Measurements from ENCODE around the gene OSBP2.
"Not testable (repeated sequence)": the region's sequence is repeated elsewhere in the genome, so short reads cannot be mapped to it uniquely, and the experiment has no call there.

Gene OSBP2

DNA sequence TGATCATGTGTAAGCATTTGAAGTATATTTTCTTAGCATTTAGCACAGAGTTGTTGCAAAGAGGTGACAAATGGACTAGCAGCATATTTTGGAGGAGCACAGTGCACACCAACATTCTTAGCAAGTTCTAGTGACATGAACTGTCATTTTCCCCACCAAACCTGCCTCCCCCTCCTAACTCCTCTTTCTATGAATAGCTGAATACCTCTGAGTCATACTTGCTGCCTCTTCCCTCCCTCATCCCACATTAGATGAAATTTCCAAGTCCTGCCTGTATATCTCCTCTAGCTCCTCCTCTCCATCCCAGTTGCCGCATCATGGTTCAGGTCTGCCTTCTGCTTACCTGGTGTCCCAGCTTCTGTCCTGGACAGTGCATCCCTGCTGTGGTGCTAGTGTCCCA, 7.2 kb downstream of the OSBP2 start:
- no peak overlapping the region for H3K9ac ChIP-seq (ENCODE audit: low read depth, low read length)
- H3K4me3 ChIP-seq (ENCODE audit: low read length) = no peak overlapping the region
- H3K9me3 ChIP-seq (ENCODE audit: insufficient read depth, low read depth, low read length) = no peaks in the 10 kb centered on the region
- H3K36me3 ChIP-seq (ENCODE audit: insufficient read depth, low read depth, low read length) = no peaks in the 10 kb centered on the region
- no peak overlapping the region for H3K27ac ChIP-seq (ENCODE audit: low read length)
- H3K4me1 ChIP-seq (ENCODE audit: insufficient read depth, low read length) = peaks cover 7% of the 10 kb centered on the region; the same call in 1 of the 2 replicates
- peaks cover 2% of the 10 kb centered on the region; the same call in 1 of the 2 replicates for H3K27me3 ChIP-seq (ENCODE audit: insufficient read depth, low read length)

- no peaks in the 10 kb centered on the region for H3K36me3 ChIP-seq (ENCODE audit: insufficient read depth, low read depth, low read length)
- H3K27me3 ChIP-seq (ENCODE audit: insufficient read depth, low read length) = no peaks in the 10 kb centered on the region
- H3K9ac ChIP-seq (ENCODE audit: low read depth, low read length) = no peak overlapping the region
- no peak overlapping the region for H3K4me3 ChIP-seq (ENCODE audit: low read length)
- no peaks in the 10 kb centered on the region for H3K9me3 ChIP-seq (ENCODE audit: insufficient read depth, low read depth, low read length)
- no peak overlapping the region for H3K27ac ChIP-seq (ENCODE audit: low read length)
- H3K4me1 ChIP-seq (ENCODE audit: insufficient read depth, low read length) = peaks cover 7% of the 10 kb centered on the region; the same call in 1 of the 2 replicates
These were observed 8.2 kb downstream of the OSBP2 start for GRCh38 chr22:30702856-30703255.

GRCh38 chr22:30704978-30705377, 10.3 kb downstream of the OSBP2 start:
- H3K27me3 ChIP-seq (ENCODE audit: insufficient read depth, low read length) = no peaks in the 10 kb centered on the region
- H3K9ac ChIP-seq (ENCODE audit: low read depth, low read length) = no peak overlapping the region
- no peak overlapping the region for H3K4me3 ChIP-seq (ENCODE audit: low read length)
- H3K36me3 ChIP-seq (ENCODE audit: insufficient read depth, low read depth, low read length) = no peaks in the 10 kb centered on the region
- H3K4me1 ChIP-seq (ENCODE audit: insufficient read depth, low read length) = peaks cover 7% of the 10 kb centered on the region; the same call in 1 of the 2 replicates
- no peak overlapping the region for H3K27ac ChIP-seq (ENCODE audit: low read length)
- no peaks in the 10 kb centered on the region for H3K9me3 ChIP-seq (ENCODE audit: insufficient read depth, low read depth, low read length)

DNA sequence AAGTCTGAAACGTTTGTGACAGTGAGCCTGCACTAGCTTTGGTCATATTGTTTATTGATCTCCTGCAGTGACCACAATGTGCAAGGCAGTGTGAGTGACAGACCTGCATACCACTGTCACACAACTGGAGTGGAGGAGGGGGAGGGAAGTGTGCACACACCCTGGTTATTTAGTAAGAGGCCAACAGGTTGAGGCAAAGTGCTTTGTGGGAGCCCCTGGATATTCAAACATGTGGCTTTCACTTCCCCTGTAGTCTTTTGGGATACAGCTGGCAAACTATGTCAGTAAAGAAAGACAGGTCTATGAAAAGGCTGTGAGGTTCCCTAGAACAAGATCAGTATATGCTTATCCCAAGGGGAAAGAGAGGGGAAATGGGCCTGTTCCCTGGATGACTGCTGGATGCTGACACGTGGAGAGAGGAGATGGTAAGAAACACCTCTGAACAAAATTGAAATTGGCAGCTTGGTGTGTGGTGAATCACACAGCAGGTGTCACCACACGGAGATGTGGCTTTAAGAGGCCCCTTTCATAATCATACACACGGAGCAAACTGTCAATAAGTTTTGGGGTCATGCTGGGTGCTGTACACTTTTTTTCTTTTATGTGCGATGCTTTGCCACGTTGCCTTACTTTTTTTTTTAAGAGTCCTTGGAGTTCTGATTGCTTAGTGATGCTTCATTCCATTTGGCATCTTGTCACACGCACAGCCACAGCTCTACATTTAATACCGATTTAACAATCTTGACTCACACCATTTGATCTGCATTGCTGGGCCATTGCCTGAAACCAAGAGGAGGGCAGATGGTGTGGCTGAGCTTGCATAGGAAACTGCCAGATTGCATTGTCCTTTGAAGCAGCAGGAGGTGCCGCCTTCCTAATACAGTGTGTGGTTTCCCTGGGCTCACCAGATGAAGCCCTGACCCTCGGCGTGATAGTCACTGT, 11.3 kb downstream of the OSBP2 start:
- Histone ChIP-seq H3K9me3 (ENCODE audit: insufficient read depth, low read depth, low read length) (no peaks in the 10 kb centered on the region), H3K4me1 (ENCODE audit: insufficient read depth, low read length) (peaks cover 7% of the 10 kb centered on the region; the same call in 1 of the 2 replicates), H3K27me3 (ENCODE audit: insufficient read depth, low read length) (no peaks in the 10 kb centered on the region), H3K27ac (ENCODE audit: low read length) (no peak overlapping the region), H3K4me3 (ENCODE audit: low read length) (no peak overlapping the region), H3K36me3 (ENCODE audit: insufficient read depth, low read depth, low read length) (no peaks in the 10 kb centered on the region), H3K9ac (ENCODE audit: low read depth, low read length) (no peak overlapping the region)

DNA sequence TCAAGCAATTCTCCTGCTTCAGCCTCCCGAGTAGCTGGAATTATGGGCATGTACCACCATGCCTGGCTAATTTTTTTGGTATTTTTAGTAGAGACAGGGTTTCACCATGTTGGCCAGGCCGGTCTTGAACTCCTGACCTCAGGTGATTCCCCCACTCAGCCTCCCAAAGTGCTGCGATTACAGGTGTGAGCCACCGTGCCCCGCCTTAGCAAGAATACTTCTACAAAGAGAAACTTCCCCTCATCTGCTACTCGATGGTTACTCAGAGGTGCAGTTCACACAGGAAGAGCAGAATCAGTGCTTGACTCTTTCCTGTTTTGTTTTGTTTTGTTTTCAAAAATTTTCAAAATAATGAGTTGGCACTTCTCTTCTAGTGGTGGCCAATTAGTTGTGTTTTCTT, 15.3 kb downstream of the OSBP2 start:
- not testable (repeated sequence) for H3K27me3 ChIP-seq (ENCODE audit: insufficient read depth, low read length); H3K9me3 ChIP-seq (ENCODE audit: insufficient read depth, low read depth, low read length); H3K4me3 ChIP-seq (ENCODE audit: low read length); H3K27ac ChIP-seq (ENCODE audit: low read length); H3K36me3 ChIP-seq (ENCODE audit: insufficient read depth, low read depth, low read length); H3K9ac ChIP-seq (ENCODE audit: low read depth, low read length); H3K4me1 ChIP-seq (ENCODE audit: insufficient read depth, low read length)

DNA sequence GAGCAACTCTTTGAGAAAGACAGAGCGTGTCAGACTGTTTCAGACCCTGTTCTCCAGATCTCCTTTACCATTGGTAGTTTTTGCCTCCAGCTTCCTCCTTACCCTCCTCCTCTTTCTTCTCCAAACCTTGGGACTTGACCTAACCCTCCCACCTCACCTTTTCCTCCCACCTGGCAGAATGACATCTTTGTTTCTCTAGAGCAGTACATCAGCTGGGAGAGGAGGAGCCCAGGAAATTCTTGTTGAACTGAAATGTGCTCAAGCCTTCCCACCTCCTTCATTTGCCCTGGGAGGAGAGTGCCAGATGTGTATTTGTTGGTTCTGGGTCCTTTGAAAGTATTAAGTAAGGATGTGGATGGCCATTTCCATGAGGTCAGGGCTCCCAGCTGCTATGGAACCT, 17.4 kb downstream of the OSBP2 start:
- Histone ChIP-seq H3K4me1 (ENCODE audit: insufficient read depth, low read length) (no peaks in the 10 kb centered on the region), H3K27ac (ENCODE audit: low read length) (no peak overlapping the region), H3K27me3 (ENCODE audit: insufficient read depth, low read length) (no peaks in the 10 kb centered on the region), H3K4me3 (ENCODE audit: low read length) (no peak overlapping the region), H3K9ac (ENCODE audit: low read depth, low read length) (no peak overlapping the region), H3K36me3 (ENCODE audit: insufficient read depth, low read depth, low read length) (no peaks in the 10 kb centered on the region), H3K9me3 (ENCODE audit: insufficient read depth, low read depth, low read length) (no peaks in the 10 kb centered on the region)

DNA sequence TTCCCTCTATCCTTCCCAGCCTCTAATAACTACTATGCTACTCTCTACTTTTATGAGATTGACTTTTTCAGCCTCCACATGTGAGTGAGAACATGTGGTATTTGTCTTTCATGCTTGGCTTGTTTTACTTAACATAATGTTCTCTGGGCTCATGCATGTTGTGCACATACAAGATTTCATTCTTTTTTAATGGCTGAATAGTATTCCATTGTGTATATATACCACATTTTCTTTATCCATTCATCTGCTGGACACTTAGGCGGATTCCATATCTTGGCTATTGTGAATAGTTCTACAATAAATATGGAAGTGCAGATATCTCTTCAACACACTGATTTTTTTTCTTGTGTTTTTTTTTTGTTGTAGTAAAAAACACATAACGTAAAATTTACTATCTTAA, 19.4 kb downstream of the OSBP2 start:
- no peaks in the 10 kb centered on the region for H3K36me3 ChIP-seq (ENCODE audit: insufficient read depth, low read depth, low read length)
- no peak overlapping the region for H3K4me3 ChIP-seq (ENCODE audit: low read length)
- no peaks in the 10 kb centered on the region for H3K9me3 ChIP-seq (ENCODE audit: insufficient read depth, low read depth, low read length)
- H3K27ac ChIP-seq (ENCODE audit: low read length) = no peak overlapping the region
- no peaks in the 10 kb centered on the region for H3K4me1 ChIP-seq (ENCODE audit: insufficient read depth, low read length)
- no peak overlapping the region for H3K9ac ChIP-seq (ENCODE audit: low read depth, low read length)
- no peaks in the 10 kb centered on the region for H3K27me3 ChIP-seq (ENCODE audit: insufficient read depth, low read length)

DNA sequence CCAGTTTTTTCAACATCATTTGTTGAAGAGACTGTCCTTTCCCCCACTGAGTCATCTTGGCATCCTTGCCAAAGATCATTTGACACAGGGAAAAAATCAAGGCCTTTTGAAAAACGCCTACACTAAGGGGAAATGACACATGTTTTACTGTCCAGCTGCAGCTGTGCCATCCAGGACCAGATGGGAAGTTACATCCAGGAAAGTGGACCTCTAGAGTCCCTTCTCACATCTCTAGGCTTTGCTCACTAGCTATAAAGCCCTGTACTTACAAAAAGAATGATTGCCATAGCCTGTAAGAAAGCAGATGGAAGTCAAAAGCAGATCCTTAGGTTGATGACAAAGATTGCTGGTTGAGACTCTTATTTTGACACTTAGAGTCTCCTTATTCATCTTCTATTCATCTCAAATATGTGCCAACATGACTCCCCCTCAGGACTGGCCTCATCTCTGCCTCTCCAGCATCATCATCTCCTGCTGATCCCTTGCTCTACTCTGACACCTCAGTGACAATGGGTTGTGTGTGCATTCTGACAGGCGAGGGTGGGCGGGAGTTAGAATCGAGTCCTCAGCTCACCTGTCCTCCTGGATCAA, 22.8 kb downstream of the OSBP2 start:
- no peaks in the 10 kb centered on the region for H3K36me3 ChIP-seq (ENCODE audit: insufficient read depth, low read depth, low read length)
- no peaks in the 10 kb centered on the region for H3K4me1 ChIP-seq (ENCODE audit: insufficient read depth, low read length)
- H3K27me3 ChIP-seq (ENCODE audit: insufficient read depth, low read length) = no peaks in the 10 kb centered on the region
- no peaks in the 10 kb centered on the region for H3K9me3 ChIP-seq (ENCODE audit: insufficient read depth, low read depth, low read length)
- H3K4me3 ChIP-seq (ENCODE audit: low read length) = no peak overlapping the region
- no peak overlapping the region for H3K9ac ChIP-seq (ENCODE audit: low read depth, low read length)
- no peak overlapping the region for H3K27ac ChIP-seq (ENCODE audit: low read length)

- no peaks in the 10 kb centered on the region for H3K36me3 ChIP-seq (ENCODE audit: insufficient read depth, low read depth, low read length)
- no peaks in the 10 kb centered on the region for H3K4me1 ChIP-seq (ENCODE audit: insufficient read depth, low read length)
- H3K9me3 ChIP-seq (ENCODE audit: insufficient read depth, low read depth, low read length) = no peaks in the 10 kb centered on the region
- no peak overlapping the region for H3K9ac ChIP-seq (ENCODE audit: low read depth, low read length)
- H3K4me3 ChIP-seq (ENCODE audit: low read length) = no peak overlapping the region
- H3K27ac ChIP-seq (ENCODE audit: low read length) = no peak overlapping the region
- no peaks in the 10 kb centered on the region for H3K27me3 ChIP-seq (ENCODE audit: insufficient read depth, low read length)
These were observed 23.3 kb downstream of the OSBP2 start for GRCh38 chr22:30717952-30718351.

DNA sequence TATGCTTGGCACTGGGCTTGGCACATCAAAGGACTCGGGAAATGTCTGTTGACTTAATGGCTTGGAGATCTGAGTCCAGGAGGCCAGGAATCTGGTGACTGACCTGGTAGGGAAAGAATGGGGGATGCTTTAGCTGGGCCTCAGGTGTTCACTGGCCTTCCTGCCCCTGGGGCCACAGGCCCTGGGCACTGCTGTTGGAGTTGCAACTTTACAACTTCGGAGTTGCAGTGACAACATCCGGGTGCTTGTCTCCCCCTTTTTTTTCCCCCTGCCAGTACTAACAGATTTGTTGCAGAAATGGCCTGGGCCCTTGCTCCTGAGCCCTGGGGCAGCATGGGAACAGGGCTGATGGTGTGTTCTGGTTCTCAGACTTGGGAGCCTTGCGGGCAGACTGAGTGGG, 23.8 kb downstream of the OSBP2 start:
- H3K27ac ChIP-seq (ENCODE audit: low read length) = no peak overlapping the region
- H3K9me3 ChIP-seq (ENCODE audit: insufficient read depth, low read depth, low read length) = no peaks in the 10 kb centered on the region
- H3K4me1 ChIP-seq (ENCODE audit: insufficient read depth, low read length) = no peaks in the 10 kb centered on the region
- H3K36me3 ChIP-seq (ENCODE audit: insufficient read depth, low read depth, low read length) = no peaks in the 10 kb centered on the region
- H3K4me3 ChIP-seq (ENCODE audit: low read length) = no peak overlapping the region
- no peaks in the 10 kb centered on the region for H3K27me3 ChIP-seq (ENCODE audit: insufficient read depth, low read length)
- no peak overlapping the region for H3K9ac ChIP-seq (ENCODE audit: low read depth, low read length)

DNA sequence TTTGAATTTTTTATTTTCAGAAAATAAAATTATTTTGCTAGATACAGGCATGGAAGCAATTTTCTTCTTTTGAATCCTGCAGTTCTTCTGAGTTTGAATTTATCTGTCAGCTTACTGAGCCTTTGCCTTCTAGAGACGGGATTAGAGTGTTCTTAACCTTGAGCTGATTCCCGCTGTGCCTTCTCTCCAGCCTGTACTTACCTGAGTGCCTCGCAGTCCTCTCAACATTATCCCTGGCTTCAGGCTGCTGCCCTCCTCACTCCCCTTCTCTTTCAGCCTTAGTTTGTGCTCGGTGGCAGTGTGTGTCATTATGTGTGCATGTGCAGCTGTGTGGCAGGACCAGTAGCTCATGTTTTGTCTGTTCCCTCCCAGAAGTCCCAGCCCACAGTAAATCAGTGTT, 24.3 kb downstream of the OSBP2 start:
- no peaks in the 10 kb centered on the region for H3K9me3 ChIP-seq (ENCODE audit: insufficient read depth, low read depth, low read length)
- H3K27me3 ChIP-seq (ENCODE audit: insufficient read depth, low read length) = no peaks in the 10 kb centered on the region
- H3K36me3 ChIP-seq (ENCODE audit: insufficient read depth, low read depth, low read length) = no peaks in the 10 kb centered on the region
- no peaks in the 10 kb centered on the region for H3K4me1 ChIP-seq (ENCODE audit: insufficient read depth, low read length)
- no peak overlapping the region for H3K27ac ChIP-seq (ENCODE audit: low read length)
- no peak overlapping the region for H3K9ac ChIP-seq (ENCODE audit: low read depth, low read length)
- no peak overlapping the region for H3K4me3 ChIP-seq (ENCODE audit: low read length)

DNA sequence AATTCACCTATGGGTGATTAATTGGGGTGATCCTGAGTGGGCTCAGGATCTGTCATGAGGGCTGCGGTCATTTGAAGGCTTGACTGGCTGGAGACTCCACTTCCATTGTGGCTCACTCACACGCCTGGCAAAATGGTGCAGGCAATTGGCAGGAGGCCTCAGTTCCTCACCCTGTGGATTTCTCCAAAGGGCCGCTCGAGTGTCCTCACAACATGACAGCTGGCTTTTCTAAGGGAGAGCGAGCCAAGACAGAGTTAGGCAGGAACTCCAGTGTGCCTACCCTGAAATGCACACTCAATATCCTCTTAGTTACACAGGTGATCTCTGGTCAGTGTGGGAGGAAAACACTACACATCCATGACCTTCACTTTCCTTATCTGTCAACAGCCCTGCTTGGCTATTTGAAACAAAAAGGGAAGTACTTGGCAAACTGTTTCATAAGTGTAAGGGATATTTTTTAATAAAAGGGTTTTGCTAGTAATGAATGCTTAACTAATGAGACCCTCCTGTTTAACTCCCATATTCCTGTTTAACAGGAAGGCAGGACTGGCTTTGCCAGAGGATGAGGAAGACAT, 25.7 kb downstream of the OSBP2 start:
- H3K9me3 ChIP-seq (ENCODE audit: insufficient read depth, low read depth, low read length) = no peaks in the 10 kb centered on the region
- no peaks in the 10 kb centered on the region for H3K4me1 ChIP-seq (ENCODE audit: insufficient read depth, low read length)
- H3K27ac ChIP-seq (ENCODE audit: low read length) = no peak overlapping the region
- H3K9ac ChIP-seq (ENCODE audit: low read depth, low read length) = no peak overlapping the region
- H3K4me3 ChIP-seq (ENCODE audit: low read length) = no peak overlapping the region
- no peaks in the 10 kb centered on the region for H3K36me3 ChIP-seq (ENCODE audit: insufficient read depth, low read depth, low read length)
- H3K27me3 ChIP-seq (ENCODE audit: insufficient read depth, low read length) = no peaks in the 10 kb centered on the region
